NT2/D1 (cell line): ENCODE results near the gene ZDHHC24.

Experiments
- DNase-seq: peaks from one replicate; pipeline ENCODE4 v3.0.0-alpha.2; 2011; ENCODE audit warnings: low read depth, low spot score
- H3K27me3 ChIP-seq: 2 replicates; pipeline ENCODE4 v1.6.0; 2011; ENCODE audit warnings: mild to moderate bottlenecking; ENCODE audit not compliant: insufficient read length, insufficient read depth
- H3K36me3 ChIP-seq: 2 replicates; pipeline ENCODE4 v1.6.1; 2011; ENCODE audit warnings: mild to moderate bottlenecking, low read length, mixed read lengths; ENCODE audit not compliant: insufficient read depth, insufficient read length
- H3K4me1 ChIP-seq: 2 replicates; pipeline ENCODE4 v1.5.1; 2011; ENCODE audit not compliant: insufficient read depth, insufficient read length
- H3K4me3 ChIP-seq: 2 replicates; pipeline ENCODE4 v1.5.1; 2011; ENCODE audit warnings: low read depth; ENCODE audit not compliant: insufficient read length
- H3K9ac ChIP-seq: 2 replicates; pipeline ENCODE4 v1.6.0; 2011; ENCODE audit warnings: low read depth; ENCODE audit not compliant: insufficient read length
- H3K9me3 ChIP-seq: 2 replicates; pipeline ENCODE4 v1.5.1; 2011; ENCODE audit warnings: mild to moderate bottlenecking, low read length; ENCODE audit not compliant: insufficient read depth
- SUZ12 ChIP-seq: IDR thresholded peaks from 2 replicates; pipeline ENCODE4 v1.6.1; 2011; ENCODE audit not compliant: insufficient read length, insufficient read depth; ENCODE audit errors: extremely low read depth
- YY1 ChIP-seq: IDR thresholded peaks from 2 replicates; pipeline ENCODE4 v1.6.1; 2011; ENCODE audit not compliant: insufficient read length, insufficient read depth
- ZNF274 ChIP-seq: IDR thresholded peaks from 2 replicates; pipeline ENCODE4 v1.6.1; 2011; ENCODE audit warnings: mild to moderate bottlenecking, low read depth, low read length

Gene ZDHHC24

DNA sequence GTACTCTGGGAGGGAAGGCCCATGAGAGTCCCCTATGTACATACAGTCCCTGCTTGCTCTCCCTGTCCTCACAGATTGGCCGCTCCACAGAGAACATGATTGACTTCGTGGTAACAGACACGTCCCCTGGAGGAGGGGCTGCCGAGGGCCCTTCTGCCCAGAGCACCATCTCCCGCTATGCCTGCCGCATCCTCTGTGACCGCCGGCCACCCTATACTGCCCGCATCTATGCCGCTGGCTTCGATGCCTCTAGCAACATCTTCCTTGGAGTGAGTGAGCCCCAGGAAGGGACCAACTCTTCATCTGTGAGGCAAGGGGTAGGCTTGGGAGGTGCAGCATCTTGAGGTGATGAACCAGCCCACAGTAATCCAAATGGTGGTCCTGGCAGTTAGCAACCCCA is 72.7 kb downstream of the ZDHHC24 start:
- Histone ChIP-seq H3K4me3 (no peak overlapping the region), H3K9me3 (no peaks in the 10 kb centered on the region), H3K27me3 (no peaks in the 10 kb centered on the region), H3K4me1 (peaks cover 16% of the 10 kb centered on the region), H3K9ac (no peak overlapping the region), H3K36me3 (peaks cover 50% of the 10 kb centered on the region)
- no peak for TF ChIP-seq YY1
- no peak for TF ChIP-seq SUZ12
- no peak for TF ChIP-seq ZNF274
- no peak for DNase-seq

DNA sequence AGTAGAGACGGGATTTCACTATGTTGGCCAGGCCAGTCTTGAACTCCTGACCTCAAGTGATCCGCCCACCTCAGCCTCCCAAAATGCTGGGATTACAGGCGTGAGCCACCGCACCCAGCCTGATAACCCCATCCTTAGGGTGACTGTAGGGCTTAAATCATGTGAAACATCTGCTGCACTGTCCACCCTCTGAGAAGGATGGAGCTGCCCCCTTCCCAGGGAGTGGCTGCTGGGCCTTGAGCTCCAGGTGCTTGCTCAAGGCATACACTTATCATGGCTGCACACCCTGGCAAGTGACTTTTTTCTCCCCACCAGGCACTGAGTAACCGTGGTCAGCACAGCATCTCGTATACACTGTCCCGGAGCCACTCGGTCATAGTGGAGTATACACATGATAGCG is 73.8 kb downstream of the ZDHHC24 start:
- DNase-seq = no peak
- TF ChIP-seq ZNF274 (no peak), YY1 (no peak), SUZ12 (no peak)
- H3K36me3 ChIP-seq = peaks cover 39% of the 10 kb centered on the region
- H3K9me3 ChIP-seq = no peaks in the 10 kb centered on the region
- no peak overlapping the region for H3K9ac ChIP-seq
- peaks cover 25% of the 10 kb centered on the region for H3K4me1 ChIP-seq
- no peak overlapping the region for H3K4me3 ChIP-seq
- peaks cover 7% of the 10 kb centered on the region for H3K27me3 ChIP-seq

DNA sequence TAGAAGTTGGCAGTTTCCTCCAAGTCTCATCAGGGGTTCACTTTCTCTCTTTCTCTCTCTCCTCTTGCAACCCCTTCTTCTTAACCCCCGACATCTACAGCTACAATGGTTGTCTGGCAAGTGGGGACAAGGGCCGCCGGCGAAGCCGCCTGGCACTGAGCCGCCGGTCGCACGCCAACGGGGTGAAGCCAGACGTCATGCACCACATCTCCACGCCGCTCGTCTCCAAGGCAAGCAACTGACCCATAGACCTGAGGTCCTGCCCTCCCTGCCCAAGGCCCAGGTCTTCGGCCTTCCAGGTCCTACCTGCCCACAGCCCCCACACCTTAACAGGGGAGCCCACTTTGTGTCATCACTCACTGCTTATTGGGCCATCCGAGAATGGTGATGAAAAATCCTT is 74.7 kb downstream of the ZDHHC24 start:
- H3K9ac ChIP-seq = no peak overlapping the region
- H3K4me3 ChIP-seq = no peak overlapping the region
- no peak for DNase-seq
- H3K27me3 ChIP-seq = peaks cover 7% of the 10 kb centered on the region
- peaks cover 21% of the 10 kb centered on the region for H3K4me1 ChIP-seq
- TF ChIP-seq SUZ12 = no peak
- TF ChIP-seq YY1 = no peak
- no peak for TF ChIP-seq ZNF274
- no peaks in the 10 kb centered on the region for H3K9me3 ChIP-seq
- peaks cover 30% of the 10 kb centered on the region for H3K36me3 ChIP-seq
